Left renal cortex interstitium (tissue), 4 donors: ENCODE measurements around the gene AMPH. TPM values are rescaled to one million over a fixed set of nuclear protein-coding genes. Genes with fewer than 3 reads are reported as not detected.
"Not testable (repeated sequence)": the region's sequence is repeated elsewhere in the genome, so short reads cannot be mapped to it uniquely, and the experiment has no call there.

Experiments
- DNase-seq, 4 donors: peaks; one replicate each; pipeline ENCODE4 v3.0.0-alpha.2; 2013; ENCODE audit warnings: low read depth in 4 of 4, low spot score in 2 of 4, missing footprints in 1 of 4
- polyA plus RNA-seq, 4 donors: library from polyadenylated mRNA; unstranded; fragments of 120-200 nt; gene quantifications; one replicate each; pipeline ENCODE4 v1.2.1, GENCODE V29; 2013; ENCODE audit not compliant: insufficient read length in 4 of 4

The AMPH gene
- polyA plus RNA-seq, 4 donors, result 14.8 to 19.7 (median 16.4) TPM

- peak in 3 of 4 donors; percentile 7 to 21 (median 10) for DNase-seq
These were observed 1.3 kb downstream of the AMPH start for GRCh38 chr7:38629651-38630510.

DNA sequence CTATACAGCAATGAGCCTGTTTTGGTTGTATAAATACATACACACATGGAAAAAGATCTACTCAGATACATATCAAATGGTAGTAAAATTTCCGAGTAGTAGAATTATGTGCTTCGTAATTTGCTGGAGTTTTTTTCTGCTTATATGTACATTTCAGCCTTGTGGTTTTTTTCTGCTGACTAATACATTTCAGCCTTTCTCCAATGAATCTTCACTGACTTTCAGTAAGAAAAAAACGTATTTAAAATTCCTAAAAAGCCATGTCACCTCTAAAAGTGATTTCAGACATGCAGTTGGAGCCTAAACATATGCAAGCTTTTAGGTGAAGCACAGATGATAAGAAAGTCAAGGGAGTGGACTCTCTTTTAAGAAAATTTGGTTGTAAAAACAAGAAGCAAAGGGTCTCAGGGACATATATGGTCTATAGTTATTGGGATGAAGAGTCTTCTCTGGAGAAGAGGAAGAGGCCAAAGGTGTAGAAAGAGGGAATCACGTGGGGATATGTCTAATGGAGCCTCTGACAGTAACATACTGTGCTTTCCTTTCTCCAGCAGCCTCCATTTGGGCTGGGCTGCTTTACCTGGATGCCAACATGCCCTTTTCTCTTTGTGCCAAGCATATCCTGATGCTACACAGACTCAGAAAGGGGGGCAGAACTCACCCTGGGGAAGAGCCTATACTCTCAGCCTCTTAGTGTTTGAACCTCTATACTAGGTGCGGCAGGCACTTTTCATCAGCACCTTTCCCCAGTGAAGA lies 2.4 kb downstream of the AMPH start:
- DNase-seq, result peak in 1 of 4 donors; percentile 2

GRCh38 chr7:38625866-38626265 lies 5.3 kb downstream of the AMPH start:
- DNase-seq, result no peak

- DNase-seq, result no peak
These were observed 15.5 kb downstream of the AMPH start for GRCh38 chr7:38615665-38616064.

DNA sequence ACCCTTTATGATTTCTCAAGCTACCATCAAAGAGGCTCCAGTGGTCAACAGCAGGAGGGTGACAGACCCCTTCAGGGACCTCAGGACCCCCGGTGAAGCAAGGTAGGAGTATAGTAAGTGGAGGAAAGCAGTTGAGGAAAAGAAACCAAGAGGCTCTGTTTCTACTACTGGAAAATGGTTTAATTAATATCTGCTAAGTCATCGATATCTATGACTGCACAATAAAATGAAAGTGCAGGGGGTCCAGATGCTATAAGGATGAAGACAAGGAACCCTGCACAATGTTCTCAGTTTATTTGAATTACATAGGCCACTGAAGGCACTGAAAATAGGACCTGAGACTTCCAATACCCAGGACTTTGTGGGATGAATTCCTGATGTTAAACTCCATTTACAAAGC lies 23.7 kb downstream of the AMPH start:
- DNase-seq, result no peak

GRCh38 chr7:38600741-38601140 lies 30.4 kb downstream of the AMPH start:
- no peak for DNase-seq

GRCh38 chr7:38594949-38595348 lies 36.2 kb downstream of the AMPH start:
- DNase-seq, result no peak

DNA sequence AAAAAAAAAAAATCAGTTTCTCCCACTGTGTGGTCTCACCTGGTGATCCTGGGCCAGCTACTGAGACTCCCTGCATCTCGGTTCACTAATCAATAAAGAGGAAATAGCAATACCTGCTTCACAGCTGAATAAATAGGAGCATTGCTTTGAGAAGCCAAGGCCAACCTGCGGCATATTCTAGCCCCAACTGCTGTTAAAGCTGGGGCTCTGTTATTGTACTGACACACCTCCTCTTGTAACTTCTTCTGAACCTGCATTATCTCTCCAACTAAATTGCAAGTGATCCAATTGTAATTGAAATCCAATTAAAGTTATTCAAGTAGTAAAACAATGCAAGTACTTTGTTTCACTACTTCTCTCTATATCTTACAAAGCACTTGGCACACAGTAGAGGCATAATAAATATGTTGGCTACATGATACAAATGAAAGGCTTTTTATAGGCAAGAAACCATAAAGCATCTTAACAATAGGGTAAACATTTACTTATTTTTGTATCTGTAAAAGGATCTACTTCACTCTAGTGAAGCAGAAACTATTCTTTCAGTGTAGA lies 38.4 kb downstream of the AMPH start:
- no peak for DNase-seq

DNA sequence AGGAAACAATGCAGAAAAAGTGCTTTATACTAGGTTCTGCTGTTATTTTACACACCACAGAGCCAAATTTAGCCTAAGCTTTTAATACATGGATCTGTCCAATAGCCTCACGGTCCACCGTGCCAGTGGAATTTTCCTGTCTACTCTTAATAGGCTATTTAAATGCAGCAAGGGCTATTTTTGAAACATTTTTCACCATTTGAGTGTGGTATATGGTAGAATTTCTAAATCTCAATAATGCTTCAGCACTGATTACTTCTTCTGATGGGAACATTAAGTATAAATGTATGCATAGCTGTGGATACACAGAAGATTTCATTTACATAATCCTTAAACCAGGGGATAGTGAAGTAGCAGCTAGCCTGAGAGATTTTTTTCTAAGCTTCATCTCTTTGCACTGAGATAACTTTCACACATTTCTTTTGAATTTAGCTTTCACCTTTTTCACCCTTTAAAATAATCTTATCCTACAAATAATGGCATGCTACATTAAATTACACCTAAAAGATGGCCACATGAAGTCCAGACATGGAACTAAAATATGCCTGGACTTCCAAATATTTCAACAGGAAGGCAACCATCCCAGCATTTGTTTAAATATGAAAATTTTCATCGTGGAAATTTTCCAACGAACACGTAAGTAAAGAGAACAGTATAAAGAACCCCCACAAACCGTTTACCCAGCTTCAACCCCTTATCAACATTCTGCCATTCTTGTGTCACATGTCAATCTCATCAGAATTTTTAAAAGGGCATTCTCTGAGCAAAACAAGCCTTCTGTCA lies 45.4 kb downstream of the AMPH start:
- no peak for DNase-seq

- no peak for DNase-seq
These were observed 46.5 kb downstream of the AMPH start for GRCh38 chr7:38584443-38585210.

GRCh38 chr7:38580485-38580884 lies 50.7 kb downstream of the AMPH start:
- DNase-seq, result no peak

- no peak for DNase-seq
These were observed 57.1 kb downstream of the AMPH start for GRCh38 chr7:38574086-38574485.

DNA sequence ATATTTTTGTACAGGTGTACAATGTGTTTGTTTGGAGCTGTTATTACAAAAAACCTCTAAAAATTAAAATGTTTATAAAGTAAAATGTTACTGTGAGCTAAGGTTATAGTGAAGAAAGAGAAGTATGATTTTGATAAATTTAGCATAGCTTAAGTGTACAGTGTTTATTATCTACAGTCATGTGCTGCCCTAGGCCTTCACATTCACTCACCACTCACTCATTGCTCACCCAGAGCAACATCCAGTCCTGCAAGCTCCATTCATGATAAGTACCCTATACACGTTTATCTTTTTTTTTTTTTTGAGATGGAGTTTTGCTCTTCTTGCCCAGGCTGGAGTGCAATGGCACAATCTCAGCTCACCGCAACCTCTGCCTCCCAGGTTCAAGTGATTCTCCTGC lies 59.6 kb downstream of the AMPH start:
- not testable (repeated sequence) for DNase-seq

- no peak for DNase-seq
These were observed 62.7 kb downstream of the AMPH start for GRCh38 chr7:38568497-38568896.

DNA sequence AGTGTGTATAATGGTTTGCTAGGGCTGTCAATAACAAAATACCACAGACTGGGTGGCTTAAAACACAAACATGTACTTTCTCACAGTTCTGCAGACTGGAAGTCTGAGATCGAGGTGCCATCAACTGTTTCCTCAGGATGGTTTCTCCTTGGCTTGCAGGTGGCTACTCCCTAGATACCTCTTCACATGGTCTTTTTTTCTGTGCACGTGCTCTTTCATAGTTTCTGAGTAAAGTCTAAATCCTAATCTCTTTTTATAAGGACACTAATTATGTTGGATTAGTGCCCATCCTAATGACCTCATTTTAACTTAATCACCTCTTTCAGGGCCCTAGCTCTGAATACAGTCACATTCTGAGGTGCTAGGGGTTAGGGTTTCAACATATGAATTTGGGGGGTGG lies 65.9 kb downstream of the AMPH start:
- DNase-seq, result no peak

GRCh38 chr7:38563741-38564140 lies 67.4 kb downstream of the AMPH start:
- DNase-seq, result no peak

- DNase-seq, result no peak
These were observed 70.0 kb downstream of the AMPH start for GRCh38 chr7:38561166-38561565.

DNA sequence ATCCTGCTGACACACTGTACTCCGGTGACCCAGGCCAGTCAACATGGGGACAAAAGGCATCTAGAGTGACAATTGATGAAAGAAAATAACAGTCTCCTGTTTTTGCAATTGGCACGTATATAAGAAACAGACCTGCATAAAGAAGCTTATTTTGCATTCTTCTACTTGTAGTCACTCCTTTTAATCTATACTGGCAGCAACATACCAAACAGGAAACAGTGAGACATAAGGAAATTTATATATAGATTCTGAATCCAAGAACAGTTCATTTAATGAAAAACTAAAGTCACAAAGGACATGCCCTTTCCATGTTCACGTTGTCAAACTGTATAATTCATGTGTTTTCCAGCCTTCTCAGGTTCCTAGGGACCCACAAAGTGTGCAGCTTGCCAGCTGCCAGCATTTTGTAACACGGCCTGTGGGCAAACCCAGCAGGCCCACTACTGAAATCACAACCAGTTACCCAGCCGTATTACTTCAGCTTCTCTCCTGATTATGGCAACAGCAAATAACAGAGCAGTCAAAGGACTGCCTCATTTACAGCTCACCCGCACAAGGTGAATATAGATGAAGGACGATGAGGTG lies 72.3 kb downstream of the AMPH start:
- DNase-seq, result peak; percentile 12 to 29 (median 13)

DNA sequence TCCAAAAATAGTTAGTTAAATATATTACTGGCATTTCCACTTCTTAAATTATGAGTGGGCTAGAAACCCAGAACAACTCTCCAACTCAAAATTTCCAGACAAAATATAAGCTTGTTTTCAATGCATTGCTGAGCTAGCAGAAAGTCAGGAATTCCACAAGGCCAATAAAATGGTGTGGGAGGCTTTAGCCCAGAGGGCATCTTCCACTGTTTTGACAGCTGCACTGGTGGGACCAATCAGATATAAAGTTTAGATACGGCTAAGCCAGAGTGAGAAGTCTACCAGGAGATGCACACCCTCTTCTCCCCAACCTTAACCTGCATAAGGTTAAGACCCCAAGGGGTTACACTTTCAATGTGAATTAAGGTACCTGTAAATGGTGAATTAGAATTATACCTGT lies 76.6 kb downstream of the AMPH start:
- no peak for DNase-seq

DNA sequence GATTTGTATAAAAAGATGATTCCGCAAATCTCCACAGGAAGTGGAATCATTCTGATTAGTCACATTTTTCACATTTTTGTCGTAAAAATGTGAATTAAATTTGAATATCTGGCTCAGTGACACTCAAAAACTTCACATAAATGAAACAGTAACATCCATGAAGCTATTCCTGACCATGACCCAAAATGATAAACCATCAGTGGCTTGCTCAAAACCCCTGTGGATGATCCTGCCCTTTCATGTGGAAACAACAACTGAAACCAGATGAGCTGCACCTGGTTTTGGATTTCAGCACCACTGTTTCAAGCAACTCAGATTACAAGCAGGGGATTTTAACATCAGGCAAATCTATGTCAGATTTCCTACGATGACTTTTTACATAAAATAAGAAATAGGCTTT lies 80.3 kb downstream of the AMPH start:
- no peak for DNase-seq
